Measurements from ENCODE around the gene GGT5.
"Not testable (repeated sequence)": the region's sequence is repeated elsewhere in the genome, so short reads cannot be mapped to it uniquely, and the experiment has no call there.

The GGT5 gene

GRCh38 chr22:24219750-24220149 lies 25.1 kb downstream of the GGT5 start:
- no peaks in the 10 kb centered on the region for H3K27me3 ChIP-seq (ENCODE audit: control insufficient read depth in 5 of 5, insufficient read depth in 4 of 5, low read length in 5 of 5)
- H3K4me3 ChIP-seq (ENCODE audit: low read depth in 1 of 5, low read length in 5 of 5), result no peak overlapping the region
- H3K36me3 ChIP-seq (ENCODE audit: control insufficient read depth in 5 of 5, insufficient read depth in 5 of 5, low read length in 5 of 5), result peaks cover 0 to 8% (median 2%) of the 10 kb centered on the region in 5 donors
- peaks cover 2 to 4% (median 3%) of the 10 kb centered on the region in 5 donors for H3K9me3 ChIP-seq (ENCODE audit: control insufficient read depth in 5 of 5, low read length in 5 of 5)
- H3K9ac ChIP-seq (ENCODE audit: low read length in 5 of 5), result no peak overlapping the region
- H3K4me1 ChIP-seq (ENCODE audit: control insufficient read depth in 5 of 5, insufficient read depth in 5 of 5, low read length in 5 of 5), result peaks cover 0 to 3% (median 0%) of the 10 kb centered on the region in 5 donors
- no peak overlapping the region for H3K27ac ChIP-seq (ENCODE audit: low read depth, low read length)

GRCh38 chr22:24217384-24217783 lies 27.5 kb downstream of the GGT5 start:
- Histone ChIP-seq H3K4me3 (ENCODE audit: low read depth in 1 of 5, low read length in 5 of 5) (no peak overlapping the region), H3K9me3 (ENCODE audit: control insufficient read depth in 5 of 5, low read length in 5 of 5) (no peaks in the 10 kb centered on the region), H3K9ac (ENCODE audit: low read length in 5 of 5) (no peak overlapping the region), H3K4me1 (ENCODE audit: control insufficient read depth in 5 of 5, insufficient read depth in 5 of 5, low read length in 5 of 5) (peaks cover 0 to 3% (median 0%) of the 10 kb centered on the region in 5 donors), H3K27ac (ENCODE audit: low read depth, low read length) (no peak overlapping the region), H3K27me3 (ENCODE audit: control insufficient read depth in 5 of 5, insufficient read depth in 4 of 5, low read length in 5 of 5) (peaks cover 0 to 5% (median 0%) of the 10 kb centered on the region in 5 donors), H3K36me3 (ENCODE audit: control insufficient read depth in 5 of 5, insufficient read depth in 5 of 5, low read length in 5 of 5) (peaks cover 0 to 8% (median 0%) of the 10 kb centered on the region in 5 donors)

GRCh38 chr22:24216541-24217209 lies 28.2 kb downstream of the GGT5 start:
- Histone ChIP-seq H3K4me1 (ENCODE audit: control insufficient read depth in 5 of 5, insufficient read depth in 5 of 5, low read length in 5 of 5) (peaks cover 0 to 3% (median 0%) of the 10 kb centered on the region in 5 donors), H3K9me3 (ENCODE audit: control insufficient read depth in 5 of 5, low read length in 5 of 5) (no peaks in the 10 kb centered on the region), H3K27me3 (ENCODE audit: control insufficient read depth in 5 of 5, insufficient read depth in 4 of 5, low read length in 5 of 5) (peaks cover 0 to 5% (median 0%) of the 10 kb centered on the region in 5 donors), H3K27ac (ENCODE audit: low read depth, low read length) (no peak overlapping the region), H3K36me3 (ENCODE audit: control insufficient read depth in 5 of 5, insufficient read depth in 5 of 5, low read length in 5 of 5) (peaks cover 0 to 8% (median 0%) of the 10 kb centered on the region in 5 donors), H3K4me3 (ENCODE audit: low read depth in 1 of 5, low read length in 5 of 5) (no peak overlapping the region), H3K9ac (ENCODE audit: low read length in 5 of 5) (no peak overlapping the region)

GRCh38 chr22:24214467-24215285 lies 30.2 kb downstream of the GGT5 start:
- no peak overlapping the region for H3K4me3 ChIP-seq (ENCODE audit: low read depth in 1 of 5, low read length in 5 of 5)

GRCh38 chr22:24213111-24213510 lies 31.8 kb downstream of the GGT5 start:
- not testable (repeated sequence) for H3K27me3 ChIP-seq (ENCODE audit: control insufficient read depth in 5 of 5, insufficient read depth in 4 of 5, low read length in 5 of 5); H3K9me3 ChIP-seq (ENCODE audit: control insufficient read depth in 5 of 5, low read length in 5 of 5); H3K4me3 ChIP-seq (ENCODE audit: low read depth in 1 of 5, low read length in 5 of 5); H3K9ac ChIP-seq (ENCODE audit: low read length in 5 of 5); H3K36me3 ChIP-seq (ENCODE audit: control insufficient read depth in 5 of 5, insufficient read depth in 5 of 5, low read length in 5 of 5); H3K27ac ChIP-seq (ENCODE audit: low read depth, low read length); H3K4me1 ChIP-seq (ENCODE audit: control insufficient read depth in 5 of 5, insufficient read depth in 5 of 5, low read length in 5 of 5)

More at GRCh38 chr22:24214467-24215285, 30.2 kb downstream of the GGT5 start:
- H3K27ac ChIP-seq (ENCODE audit: low read depth, low read length), result no peak overlapping the region
- no peak overlapping the region for H3K9ac ChIP-seq (ENCODE audit: low read length in 5 of 5)
- no peaks in the 10 kb centered on the region for H3K9me3 ChIP-seq (ENCODE audit: control insufficient read depth in 5 of 5, low read length in 5 of 5)
- H3K4me1 ChIP-seq (ENCODE audit: control insufficient read depth in 5 of 5, insufficient read depth in 5 of 5, low read length in 5 of 5), result no peaks in the 10 kb centered on the region
- peaks cover 0 to 4% (median 0%) of the 10 kb centered on the region in 5 donors for H3K36me3 ChIP-seq (ENCODE audit: control insufficient read depth in 5 of 5, insufficient read depth in 5 of 5, low read length in 5 of 5)
- H3K27me3 ChIP-seq (ENCODE audit: control insufficient read depth in 5 of 5, insufficient read depth in 4 of 5, low read length in 5 of 5), result peaks cover 0 to 5% (median 0%) of the 10 kb centered on the region in 5 donors

GRCh38 chr22:24211716-24212115 lies 33.2 kb downstream of the GGT5 start:
- H3K9ac ChIP-seq (ENCODE audit: low read length in 5 of 5); H3K9me3 ChIP-seq (ENCODE audit: control insufficient read depth in 5 of 5, low read length in 5 of 5); H3K36me3 ChIP-seq (ENCODE audit: control insufficient read depth in 5 of 5, insufficient read depth in 5 of 5, low read length in 5 of 5); H3K4me3 ChIP-seq (ENCODE audit: low read depth in 1 of 5, low read length in 5 of 5); H3K27me3 ChIP-seq (ENCODE audit: control insufficient read depth in 5 of 5, insufficient read depth in 4 of 5, low read length in 5 of 5); H3K27ac ChIP-seq (ENCODE audit: low read depth, low read length): not testable (repeated sequence)
- peaks cover 5 to 18% (median 16%) of the 10 kb centered on the region in 5 donors for H3K4me1 ChIP-seq (ENCODE audit: control insufficient read depth in 5 of 5, insufficient read depth in 5 of 5, low read length in 5 of 5)

- H3K4me3 ChIP-seq (ENCODE audit: low read depth in 1 of 5, low read length in 5 of 5); H3K27ac ChIP-seq (ENCODE audit: low read depth, low read length); H3K27me3 ChIP-seq (ENCODE audit: control insufficient read depth in 5 of 5, insufficient read depth in 4 of 5, low read length in 5 of 5); H3K36me3 ChIP-seq (ENCODE audit: control insufficient read depth in 5 of 5, insufficient read depth in 5 of 5, low read length in 5 of 5); H3K9me3 ChIP-seq (ENCODE audit: control insufficient read depth in 5 of 5, low read length in 5 of 5); H3K9ac ChIP-seq (ENCODE audit: low read length in 5 of 5): not testable (repeated sequence)
- H3K4me1 ChIP-seq (ENCODE audit: control insufficient read depth in 5 of 5, insufficient read depth in 5 of 5, low read length in 5 of 5), result peaks cover 5 to 20% (median 16%) of the 10 kb centered on the region in 5 donors
Observed at GRCh38 chr22:24210409-24210808, 34.5 kb downstream of the GGT5 start.

GRCh38 chr22:24209687-24210086 lies 35.2 kb downstream of the GGT5 start:
- no peaks in the 10 kb centered on the region for H3K9me3 ChIP-seq (ENCODE audit: control insufficient read depth in 5 of 5, low read length in 5 of 5)
- H3K4me1 ChIP-seq (ENCODE audit: control insufficient read depth in 5 of 5, insufficient read depth in 5 of 5, low read length in 5 of 5), result peaks cover 5 to 20% (median 16%) of the 10 kb centered on the region in 5 donors
- no peak overlapping the region for H3K27ac ChIP-seq (ENCODE audit: low read depth, low read length)
- no peak overlapping the region for H3K9ac ChIP-seq (ENCODE audit: low read length in 5 of 5)
- no peaks in the 10 kb centered on the region for H3K36me3 ChIP-seq (ENCODE audit: control insufficient read depth in 5 of 5, insufficient read depth in 5 of 5, low read length in 5 of 5)
- peaks cover 0 to 4% (median 0%) of the 10 kb centered on the region in 5 donors for H3K27me3 ChIP-seq (ENCODE audit: control insufficient read depth in 5 of 5, insufficient read depth in 4 of 5, low read length in 5 of 5)
- H3K4me3 ChIP-seq (ENCODE audit: low read depth in 1 of 5, low read length in 5 of 5), result no peak overlapping the region

- no peak overlapping the region for H3K4me3 ChIP-seq (ENCODE audit: low read depth in 1 of 5, low read length in 5 of 5)
- no peak overlapping the region for H3K9ac ChIP-seq (ENCODE audit: low read length in 5 of 5)
- H3K27ac ChIP-seq (ENCODE audit: low read depth, low read length), result no peak overlapping the region
- no peaks in the 10 kb centered on the region for H3K9me3 ChIP-seq (ENCODE audit: control insufficient read depth in 5 of 5, low read length in 5 of 5)
- no peaks in the 10 kb centered on the region for H3K36me3 ChIP-seq (ENCODE audit: control insufficient read depth in 5 of 5, insufficient read depth in 5 of 5, low read length in 5 of 5)
- peaks cover 5 to 20% (median 16%) of the 10 kb centered on the region in 5 donors for H3K4me1 ChIP-seq (ENCODE audit: control insufficient read depth in 5 of 5, insufficient read depth in 5 of 5, low read length in 5 of 5)
- no peaks in the 10 kb centered on the region for H3K27me3 ChIP-seq (ENCODE audit: control insufficient read depth in 5 of 5, insufficient read depth in 4 of 5, low read length in 5 of 5)
Observed at GRCh38 chr22:24209016-24209415, 35.9 kb downstream of the GGT5 start.

Measured in subcutaneous abdominal adipose tissue (tissue), 5 donors.